ENCODE results near the gene RGL3.
"Not testable (repeated sequence)": the region's sequence is repeated elsewhere in the genome, so short reads cannot be mapped to it uniquely, and the experiment has no call there.

RGL3 gene

GRCh38 chr19:11379269-11379845 lies 39.8 kb downstream of the RGL3 start:
- not testable (repeated sequence) for DNase-seq

- no peak for DNase-seq
Measured at GRCh38 chr19:11378319-11379189, 40.6 kb downstream of the RGL3 start.

- no peak for DNase-seq
Measured at GRCh38 chr19:11377756-11378155, 41.4 kb downstream of the RGL3 start.

- no peak for DNase-seq
Measured at GRCh38 chr19:11377237-11377636, 41.9 kb downstream of the RGL3 start.

- DNase-seq = peak; percentile 56
Measured at GRCh38 chr19:11375143-11375948, 43.8 kb downstream of the RGL3 start.

GRCh38 chr19:11374433-11375142 lies 44.5 kb downstream of the RGL3 start, which contains the start of gene SWSAP1:
Gene SWSAP1 (plus strand): TSS chr19:11374666. CDS start chr19:11374681, 15 bp downstream.
- peak; percentile 93 for DNase-seq

GRCh38 chr19:11373885-11374432 lies 45.2 kb downstream of the RGL3 start:
- DNase-seq = no peak

- DNase-seq = no peak
Measured at GRCh38 chr19:11373166-11373884, 45.8 kb downstream of the RGL3 start.

GRCh38 chr19:11370744-11371143 lies 48.4 kb downstream of the RGL3 start:
- no peak for DNase-seq

GRCh38 chr19:11367528-11367927 lies 51.6 kb downstream of the RGL3 start:
- DNase-seq = no peak

GRCh38 chr19:11365557-11366117 lies 53.5 kb downstream of the RGL3 start:
- DNase-seq = no peak

- no peak for DNase-seq
Measured at GRCh38 chr19:11364935-11365334, 54.2 kb downstream of the RGL3 start.

GRCh38 chr19:11364296-11364904 lies 54.7 kb downstream of the RGL3 start:
- DNase-seq = no peak

GRCh38 chr19:11363881-11364280 lies 55.2 kb downstream of the RGL3 start:
- DNase-seq = no peak

- no peak for DNase-seq
Measured at GRCh38 chr19:11361771-11362731, 57.1 kb downstream of the RGL3 start.

- no peak for DNase-seq
Measured at GRCh38 chr19:11361037-11361770, 57.9 kb downstream of the RGL3 start.

- DNase-seq = no peak
Measured at GRCh38 chr19:11359421-11359820, 59.7 kb downstream of the RGL3 start.

- DNase-seq = no peak
Measured at GRCh38 chr19:11356676-11357550, 62.2 kb downstream of the RGL3 start.

All from stimulated activated CD4-positive, alpha-beta T cell treated with anti-CD3 and anti-CD28 coated beads, Interleukin-12 subunit alpha, Interleukin-12 subunit beta, amount 100 ng/mL, for 4 hours (primary cell).